Measurements from ENCODE around the gene CCL23. TPM values are rescaled to one million over a fixed set of nuclear protein-coding genes. Genes with fewer than 3 reads are reported as not detected.
"Not testable (repeated sequence)": the region's sequence is repeated elsewhere in the genome, so short reads cannot be mapped to it uniquely, and the experiment has no call there.

CCL23 gene
- total RNA-seq, 1 experiment from 2014 or later = not detected

DNA sequence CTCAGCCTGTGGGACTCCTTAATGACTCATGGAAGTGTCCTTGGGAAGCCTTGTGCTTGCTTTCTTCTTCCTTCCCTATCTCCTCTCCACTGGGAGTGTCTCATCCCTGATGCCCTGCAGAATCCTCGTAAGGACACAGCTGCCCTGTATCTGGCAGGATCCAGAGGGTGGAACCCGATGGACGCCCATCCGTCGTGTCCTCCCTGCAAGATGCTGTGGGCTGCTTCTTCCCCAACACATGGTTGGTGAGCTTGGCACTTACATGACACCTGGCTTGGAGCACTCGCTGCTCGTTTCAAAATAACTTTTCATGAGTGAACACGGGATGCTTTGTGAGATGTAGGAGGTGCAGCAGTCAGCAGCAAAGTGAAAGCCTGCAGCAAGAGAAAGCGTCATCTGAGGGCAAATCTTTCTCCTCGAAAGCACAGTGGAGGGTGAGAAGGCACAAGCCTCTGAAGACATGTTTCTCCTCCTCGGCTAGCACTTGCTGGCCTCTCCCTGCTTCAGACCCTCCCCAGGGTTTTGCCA, 19.7 kb downstream of the CCL23 start:
- Histone ChIP-seq H3K27me3 (ENCODE audit: control insufficient read depth, insufficient read depth, low read length) (no peaks in the 10 kb centered on the region), H3K27ac (ENCODE audit: low read length) (no peak overlapping the region), H3K9me3 (ENCODE audit: control insufficient read depth, insufficient read depth, low read depth, low read length) (no peaks in the 10 kb centered on the region), H3K36me3 (ENCODE audit: control insufficient read depth, insufficient read depth, low read length) (no peaks in the 10 kb centered on the region), H3K4me3 (ENCODE audit: low read depth in 2 of 2, low read length in 2 of 2) (no peak overlapping the region), H3K4me1 (ENCODE audit: control insufficient read depth, insufficient read depth, low read length) (no peaks in the 10 kb centered on the region)
- ATAC-seq = no peak
- ChIA-PET CTCF (no interaction called here), POLR2A (no interaction called here)
- DNase-seq (ENCODE audit: low read depth, low spot score) = no peak
- intact Hi-C loops (cut with micrococcal nuclease; ENCODE audit: unreplicated experiment) (no loop called here), in situ Hi-C loops (cut with HindIII; ENCODE audit: low pct_unique_long_range_greater_than_20kb, low sequenced_read_pairs) (no loop called here)
- no TSS peak for BruUV-seq (replicated peaks)
- no peak for TF ChIP-seq SIN3A (IDR thresholded peaks at IDR 0.05; ENCODE audit: borderline replicate concordance, insufficient read depth, low read depth, low read length)
- no peak for TF ChIP-seq CTCF (IDR thresholded peaks at IDR 0.05)
- TF ChIP-seq TCF7L2 (IDR thresholded peaks at IDR 0.05; ENCODE audit: low read depth, low read length) = no peak
- TF ChIP-seq, protein P1, sequence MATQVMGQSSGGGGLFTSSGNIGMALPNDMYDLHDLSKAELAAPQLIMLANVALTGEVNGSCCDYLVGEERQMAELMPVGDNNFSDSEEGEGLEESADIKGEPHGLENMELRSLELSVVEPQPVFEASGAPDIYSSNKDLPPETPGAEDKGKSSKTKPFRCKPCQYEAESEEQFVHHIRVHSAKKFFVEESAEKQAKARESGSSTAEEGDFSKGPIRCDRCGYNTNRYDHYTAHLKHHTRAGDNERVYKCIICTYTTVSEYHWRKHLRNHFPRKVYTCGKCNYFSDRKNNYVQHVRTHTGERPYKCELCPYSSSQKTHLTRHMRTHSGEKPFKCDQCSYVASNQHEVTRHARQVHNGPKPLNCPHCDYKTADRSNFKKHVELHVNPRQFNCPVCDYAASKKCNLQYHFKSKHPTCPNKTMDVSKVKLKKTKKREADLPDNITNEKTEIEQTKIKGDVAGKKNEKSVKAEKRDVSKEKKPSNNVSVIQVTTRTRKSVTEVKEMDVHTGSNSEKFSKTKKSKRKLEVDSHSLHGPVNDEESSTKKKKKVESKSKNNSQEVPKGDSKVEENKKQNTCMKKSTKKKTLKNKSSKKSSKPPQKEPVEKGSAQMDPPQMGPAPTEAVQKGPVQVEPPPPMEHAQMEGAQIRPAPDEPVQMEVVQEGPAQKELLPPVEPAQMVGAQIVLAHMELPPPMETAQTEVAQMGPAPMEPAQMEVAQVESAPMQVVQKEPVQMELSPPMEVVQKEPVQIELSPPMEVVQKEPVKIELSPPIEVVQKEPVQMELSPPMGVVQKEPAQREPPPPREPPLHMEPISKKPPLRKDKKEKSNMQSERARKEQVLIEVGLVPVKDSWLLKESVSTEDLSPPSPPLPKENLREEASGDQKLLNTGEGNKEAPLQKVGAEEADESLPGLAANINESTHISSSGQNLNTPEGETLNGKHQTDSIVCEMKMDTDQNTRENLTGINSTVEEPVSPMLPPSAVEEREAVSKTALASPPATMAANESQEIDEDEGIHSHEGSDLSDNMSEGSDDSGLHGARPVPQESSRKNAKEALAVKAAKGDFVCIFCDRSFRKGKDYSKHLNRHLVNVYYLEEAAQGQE (IDR thresholded peaks at IDR 0.05; ENCODE audit: insufficient read depth in 1 of 2, low read depth in 2 of 2, low read length in 1 of 2) = no peak

DNA sequence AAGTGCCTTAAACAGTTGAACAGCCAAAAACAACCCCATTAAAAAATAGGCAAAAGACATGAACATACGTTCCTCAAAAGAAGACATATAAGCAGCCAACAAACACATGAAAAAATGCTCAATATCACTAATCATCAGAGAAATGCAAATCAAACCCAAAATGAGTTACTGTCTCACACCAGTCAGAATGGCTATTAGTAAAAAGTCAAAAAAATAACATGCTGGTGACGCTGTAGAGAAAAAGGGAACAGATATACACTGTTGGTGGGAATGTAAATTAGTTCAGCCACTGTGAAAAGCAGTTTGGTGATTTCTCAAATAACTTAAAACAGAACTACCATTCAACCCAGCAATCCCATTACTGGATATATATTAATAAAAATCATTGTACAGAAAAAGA, 22.4 kb downstream of the CCL23 start:
- POLR2A ChIA-PET; CTCF ChIA-PET; in situ Hi-C loops (cut with HindIII; ENCODE audit: low pct_unique_long_range_greater_than_20kb, low sequenced_read_pairs); BruUV-seq (replicated peaks); H3K4me3 ChIP-seq (ENCODE audit: low read depth in 2 of 2, low read length in 2 of 2); H3K27me3 ChIP-seq (ENCODE audit: control insufficient read depth, insufficient read depth, low read length); H3K4me1 ChIP-seq (ENCODE audit: control insufficient read depth, insufficient read depth, low read length); H3K36me3 ChIP-seq (ENCODE audit: control insufficient read depth, insufficient read depth, low read length); H3K9me3 ChIP-seq (ENCODE audit: control insufficient read depth, insufficient read depth, low read depth, low read length); ATAC-seq; H3K27ac ChIP-seq (ENCODE audit: low read length); DNase-seq (ENCODE audit: low read depth, low spot score); intact Hi-C loops (cut with micrococcal nuclease; ENCODE audit: unreplicated experiment): not testable (repeated sequence)

DNA sequence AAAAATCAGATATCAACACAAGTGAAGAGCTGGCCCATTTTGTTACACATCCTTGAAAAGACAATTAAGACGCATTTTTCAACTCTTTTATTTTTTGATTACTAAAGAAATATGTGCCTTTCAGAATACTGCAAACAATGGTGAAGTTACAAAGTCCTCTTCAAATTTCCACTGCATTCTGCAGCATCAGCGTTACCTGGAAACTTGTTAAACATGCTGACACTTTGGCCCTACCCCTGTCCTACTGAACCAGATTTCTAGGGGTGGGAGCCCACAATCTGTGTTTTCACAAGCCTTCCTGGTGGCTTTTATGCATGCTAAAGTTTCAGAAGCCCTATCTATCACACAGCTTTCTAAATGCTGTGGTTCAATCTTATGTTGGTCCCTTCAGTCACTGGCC, 26.7 kb downstream of the CCL23 start:
- DNase-seq (ENCODE audit: low read depth, low spot score) (no peak), ATAC-seq (no peak)
- TF ChIP-seq CTCF (IDR thresholded peaks at IDR 0.05) = no peak
- TF ChIP-seq POLR2AphosphoS5 (IDR thresholded peaks at IDR 0.05; ENCODE audit: low read depth, low read length) = no peak
- no peak for TF ChIP-seq TCF7L2 (IDR thresholded peaks at IDR 0.05; ENCODE audit: low read depth, low read length)
- TF ChIP-seq SIN3A (IDR thresholded peaks at IDR 0.05; ENCODE audit: borderline replicate concordance, insufficient read depth, low read depth, low read length) = no peak
- TF ChIP-seq, protein P1 (IDR thresholded peaks at IDR 0.05; ENCODE audit: insufficient read depth in 1 of 2, low read depth in 2 of 2, low read length in 1 of 2) = no peak
- no peaks in the 10 kb centered on the region for H3K4me1 ChIP-seq (ENCODE audit: control insufficient read depth, insufficient read depth, low read length)
- no peak overlapping the region for H3K27ac ChIP-seq (ENCODE audit: low read length)
- no peaks in the 10 kb centered on the region; the same call in 1 of the 2 replicates for H3K27me3 ChIP-seq (ENCODE audit: control insufficient read depth, insufficient read depth, low read length)
- no TSS peak for BruUV-seq (replicated peaks)
- POLR2A ChIA-PET = interaction anchor here (0.5 kb wide), 1 partner anchor 65 kb away, joined by 3 read pairs; no protein-coding TSS in a partner anchor
- CTCF ChIA-PET = no interaction called here
- intact Hi-C loops (cut with micrococcal nuclease; ENCODE audit: unreplicated experiment) (no loop called here), in situ Hi-C loops (cut with HindIII; ENCODE audit: low pct_unique_long_range_greater_than_20kb, low sequenced_read_pairs) (no loop called here)
- no peak overlapping the region for H3K4me3 ChIP-seq (ENCODE audit: low read depth in 2 of 2, low read length in 2 of 2)
- no peaks in the 10 kb centered on the region for H3K36me3 ChIP-seq (ENCODE audit: control insufficient read depth, insufficient read depth, low read length)
- no peaks in the 10 kb centered on the region for H3K9me3 ChIP-seq (ENCODE audit: control insufficient read depth, insufficient read depth, low read depth, low read length)

Data from Panc1 (cell line).